Measurements from ENCODE around the gene STK16.
A peak's percentile ranks its signal among the peaks of the same experiment; 100 is the strongest.

STK16 gene

DNA sequence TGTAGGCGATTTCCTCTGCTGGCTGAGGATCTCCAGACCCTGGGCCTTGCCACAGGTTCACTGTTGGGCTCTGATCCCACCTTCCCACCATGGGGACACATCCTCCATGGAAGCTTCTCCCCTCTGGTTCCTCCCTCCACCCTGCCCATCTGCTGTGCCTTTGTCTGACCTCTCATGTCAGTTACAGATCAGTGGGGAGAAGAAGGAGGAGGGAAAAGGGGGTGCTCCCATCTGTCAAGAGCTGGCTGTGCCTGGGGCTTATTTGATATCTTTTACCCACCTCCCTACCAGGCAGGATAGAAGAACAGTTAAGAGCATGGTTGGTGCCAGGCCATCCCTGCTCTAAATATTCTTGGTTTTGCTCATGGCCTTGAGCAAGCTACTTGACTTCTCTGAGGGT is 21.6 kb downstream of the STK16 start:
- Histone ChIP-seq H3K9ac (no peak overlapping the region), H3K36me3 (no peaks in the 10 kb centered on the region), H3K9me3 (replicated peaks in 1 of 11) (no peaks in the 10 kb centered on the region), H4K20me1 (no peaks in the 10 kb centered on the region; a peak in 1 of 22 replicates), H3K4me1 (peaks cover 0 to 8% (median 2%) of the 10 kb centered on the region in 10 experiments; a peak in 8 of 20 replicates), H3K27me3 (no peaks in the 10 kb centered on the region), H3K27ac (no peak overlapping the region), H3K4me3 (no peak overlapping the region), H3K4me2 (peak overlapping the region in 1 of 11 experiments; percentile 5; a peak in 1 of 22 replicates)
- TF ChIP-seq Cebpa-rat (IDR thresholded peaks at IDR 0.05): no peak

DNA sequence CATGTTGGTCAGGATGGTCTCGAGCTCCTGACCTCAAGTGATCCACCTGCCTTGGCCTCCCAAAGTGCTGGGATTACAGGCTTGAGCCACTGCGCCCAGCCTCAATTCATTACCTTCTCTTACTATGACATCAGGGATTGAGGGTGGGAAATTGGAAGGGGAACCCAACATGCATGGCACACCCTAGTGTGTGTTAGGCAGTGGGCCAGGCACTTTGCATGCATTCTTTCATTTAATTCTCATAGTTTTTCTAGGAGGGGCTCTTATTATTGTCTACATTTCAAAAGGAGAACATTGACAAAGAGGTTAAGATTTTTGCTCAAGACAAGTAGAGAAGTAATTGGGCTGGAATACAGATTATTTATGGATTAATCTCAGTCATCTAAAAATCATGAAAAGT is 23.0 kb downstream of the STK16 start:
- Histone ChIP-seq H3K4me3 (no peak overlapping the region), H3K9ac (no peak overlapping the region), H4K20me1 (no peaks in the 10 kb centered on the region; a peak in 1 of 22 replicates), H3K27me3 (no peaks in the 10 kb centered on the region), H3K27ac (no peak overlapping the region), H3K4me2 (no peak overlapping the region), H3K36me3 (no peaks in the 10 kb centered on the region), H3K9me3 (replicated peaks in 1 of 11) (no peaks in the 10 kb centered on the region), H3K4me1 (peaks cover 0 to 8% (median 0%) of the 10 kb centered on the region in 10 experiments; a peak in 4 of 20 replicates)
- no peak for TF ChIP-seq Cebpa-rat (IDR thresholded peaks at IDR 0.05)

DNA sequence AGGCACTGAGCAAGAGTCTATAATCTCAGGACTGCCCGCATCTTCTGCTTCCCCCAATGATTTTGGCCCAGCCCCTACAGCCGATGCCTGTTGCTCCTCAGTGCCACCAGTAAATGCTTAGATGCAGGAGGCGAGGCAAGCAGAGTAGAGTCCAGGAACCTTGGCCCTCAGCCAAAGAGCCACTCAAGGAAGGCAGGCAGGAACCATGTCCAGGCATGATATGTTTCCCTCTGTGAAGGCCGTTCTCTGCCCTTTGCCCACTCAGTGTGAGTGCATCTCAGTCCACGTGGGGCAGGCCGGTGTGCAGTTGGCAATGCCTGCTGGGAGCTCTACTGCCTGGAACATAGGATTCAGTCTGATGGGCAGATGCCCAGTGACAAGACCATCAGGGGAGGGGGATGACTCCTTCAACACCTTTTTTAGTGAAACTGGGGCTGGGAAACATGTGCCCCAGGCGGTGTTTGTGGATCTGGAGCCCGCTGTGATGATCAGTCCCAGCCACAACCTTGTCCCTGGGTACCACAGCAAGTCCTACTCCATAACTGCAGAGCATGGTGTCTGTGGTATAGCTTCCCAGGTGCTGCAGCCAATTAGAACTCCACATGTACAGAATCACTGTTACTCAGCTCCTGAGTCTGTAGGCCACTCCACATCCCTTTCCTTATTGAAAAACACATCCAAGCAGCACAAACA is 24.2 kb downstream of the STK16 start:
- Histone ChIP-seq H4K20me1 (no peaks in the 10 kb centered on the region; a peak in 2 of 22 replicates), H3K4me1 (peaks cover 0 to 8% (median 0%) of the 10 kb centered on the region in 10 experiments; a peak in 4 of 20 replicates), H3K9me3 (replicated peaks in 1 of 11) (no peaks in the 10 kb centered on the region), H3K4me2 (no peak overlapping the region), H3K27ac (no peak overlapping the region), H3K9ac (no peak overlapping the region), H3K4me3 (no peak overlapping the region), H3K36me3 (no peaks in the 10 kb centered on the region), H3K27me3 (no peaks in the 10 kb centered on the region)
- no peak for TF ChIP-seq Cebpa-rat (IDR thresholded peaks at IDR 0.05)

DNA sequence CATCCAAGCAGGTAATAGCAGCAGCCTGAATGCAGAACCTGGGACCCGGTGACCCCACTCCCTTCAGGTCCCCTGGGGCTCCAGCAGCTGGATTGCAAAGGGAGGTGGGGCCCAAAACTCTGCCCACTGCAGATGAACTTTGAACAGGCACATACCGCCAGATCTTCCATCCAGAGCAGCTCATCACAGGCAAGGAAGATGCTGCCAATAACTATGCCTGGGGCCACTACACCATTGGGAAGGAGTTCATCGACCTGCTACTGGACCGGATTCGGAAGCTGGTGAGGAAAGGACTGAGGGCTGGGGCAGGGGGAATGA is 24.7 kb downstream of the STK16 start:
- TF ChIP-seq Cebpa-rat (IDR thresholded peaks at IDR 0.05): no peak
- no peaks in the 10 kb centered on the region for H3K36me3 ChIP-seq
- H3K4me3 ChIP-seq: no peak overlapping the region
- no peaks in the 10 kb centered on the region for H3K27me3 ChIP-seq
- H3K4me2 ChIP-seq: no peak overlapping the region
- no peaks in the 10 kb centered on the region; a peak in 2 of 22 replicates for H4K20me1 ChIP-seq
- no peak overlapping the region for H3K9ac ChIP-seq
- H3K9me3 ChIP-seq (replicated peaks in 1 of 11): no peaks in the 10 kb centered on the region
- no peak overlapping the region for H3K27ac ChIP-seq
- H3K4me1 ChIP-seq: peaks cover 0 to 8% (median 0%) of the 10 kb centered on the region in 10 experiments; a peak in 4 of 20 replicates

DNA sequence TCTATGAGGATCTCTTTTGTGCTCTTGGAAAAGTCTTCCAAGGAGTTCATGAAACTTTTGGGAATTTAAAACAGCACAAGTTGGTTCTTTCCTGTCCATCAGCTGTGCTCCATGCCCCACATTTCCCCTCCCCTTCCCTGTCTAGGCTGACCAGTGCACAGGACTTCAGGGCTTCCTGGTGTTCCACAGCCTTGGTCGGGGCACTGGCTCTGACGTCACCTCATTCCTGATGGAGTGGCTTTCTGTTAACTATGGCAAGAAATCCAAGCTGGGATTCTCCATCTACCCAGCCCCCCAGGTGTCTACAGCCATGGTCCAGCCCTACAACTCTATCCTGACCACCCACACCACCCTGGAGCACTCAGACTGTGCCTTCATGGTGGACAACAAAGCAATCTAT is 25.7 kb downstream of the STK16 start:
- Histone ChIP-seq H3K9ac (no peak overlapping the region), H3K4me3 (no peak overlapping the region), H3K4me1 (peaks cover 0 to 8% (median 0%) of the 10 kb centered on the region in 10 experiments; a peak in 4 of 20 replicates), H3K4me2 (no peak overlapping the region), H3K36me3 (no peaks in the 10 kb centered on the region), H3K27ac (no peak overlapping the region), H3K9me3 (replicated peaks in 1 of 11) (no peaks in the 10 kb centered on the region), H4K20me1 (no peaks in the 10 kb centered on the region; a peak in 2 of 22 replicates), H3K27me3 (no peaks in the 10 kb centered on the region)
- TF ChIP-seq Cebpa-rat (IDR thresholded peaks at IDR 0.05): no peak

DNA sequence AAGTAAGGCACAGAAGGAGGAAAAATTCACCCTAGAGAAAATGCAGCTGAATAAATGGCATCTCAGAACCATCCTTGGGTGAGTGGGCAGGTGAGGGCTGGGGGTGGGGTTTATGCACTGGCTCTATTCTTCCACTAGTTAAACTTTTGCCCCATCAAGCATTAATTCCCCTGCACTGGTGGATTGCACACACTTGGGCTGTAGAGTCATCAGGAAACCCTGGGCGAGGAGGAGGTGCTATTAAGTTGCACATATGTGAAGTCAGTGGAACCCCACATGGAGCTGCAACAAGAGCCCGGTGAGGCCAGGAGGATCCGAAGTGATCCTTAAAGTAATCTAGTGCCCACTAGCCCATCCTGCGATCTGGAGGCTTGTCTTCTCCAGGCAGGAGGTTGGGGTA is 27.1 kb downstream of the STK16 start:
- Histone ChIP-seq H3K4me1 (peaks cover 0 to 2% (median under 1%) of the 10 kb centered on the region in 10 experiments; a peak in 8 of 20 replicates), H3K36me3 (no peaks in the 10 kb centered on the region), H3K27ac (no peak overlapping the region), H3K4me2 (no peak overlapping the region), H3K9me3 (replicated peaks in 1 of 11) (no peaks in the 10 kb centered on the region), H3K27me3 (no peaks in the 10 kb centered on the region), H3K9ac (no peak overlapping the region), H4K20me1 (no peaks in the 10 kb centered on the region; a peak in 2 of 22 replicates), H3K4me3 (no peak overlapping the region)
- no peak for TF ChIP-seq Cebpa-rat (IDR thresholded peaks at IDR 0.05)

DNA sequence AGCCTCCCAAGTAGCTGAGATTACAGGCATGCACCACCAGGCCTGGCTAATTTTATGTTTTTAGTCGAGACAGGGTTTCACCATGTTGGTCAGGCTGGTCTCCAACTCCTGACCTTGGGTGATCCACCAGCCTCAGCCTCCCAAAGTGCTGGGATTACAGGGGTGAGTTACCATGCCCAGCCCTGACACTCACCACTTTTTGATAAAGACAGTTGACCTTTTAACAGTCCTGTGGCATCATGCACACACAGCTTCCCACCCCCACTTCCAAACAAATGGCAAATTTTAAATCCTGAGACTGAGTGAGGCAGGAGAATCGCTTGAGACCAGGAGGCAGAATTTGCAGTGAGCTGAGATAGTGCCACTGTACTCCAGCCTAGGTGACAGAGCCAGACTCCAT is 27.7 kb downstream of the STK16 start:
- H3K4me1 ChIP-seq: peaks cover 3 to 8% (median 7%) of the 10 kb centered on the region in 10 experiments
- H4K20me1 ChIP-seq: no peaks in the 10 kb centered on the region; a peak in 2 of 22 replicates
- H3K27me3 ChIP-seq: no peaks in the 10 kb centered on the region
- H3K9ac ChIP-seq: no peak overlapping the region
- TF ChIP-seq Cebpa-rat (IDR thresholded peaks at IDR 0.05): no peak
- H3K36me3 ChIP-seq: no peaks in the 10 kb centered on the region
- no peak overlapping the region for H3K27ac ChIP-seq
- H3K4me3 ChIP-seq: no peak overlapping the region
- H3K4me2 ChIP-seq: no peak overlapping the region
- H3K9me3 ChIP-seq (replicated peaks in 1 of 11): no peaks in the 10 kb centered on the region

DNA sequence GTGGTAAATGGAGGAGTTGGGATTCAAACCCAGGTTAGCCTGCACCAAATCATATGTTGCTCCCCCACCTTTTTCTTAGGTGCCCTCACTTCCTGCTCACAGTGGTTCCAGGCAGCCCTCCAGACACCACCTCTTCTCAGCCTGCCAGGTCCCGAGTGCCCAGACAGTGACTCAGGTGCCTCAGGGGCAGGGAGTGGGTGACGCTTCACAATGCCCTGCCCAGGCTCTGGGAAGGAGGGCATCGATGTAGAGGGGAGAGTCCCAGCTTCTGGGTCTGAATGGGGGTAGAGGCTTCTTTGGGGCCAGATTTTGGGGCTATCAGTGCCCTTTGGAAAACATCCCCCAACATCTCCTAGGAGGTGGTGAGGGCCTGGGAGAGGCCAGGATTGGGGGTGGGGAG is 28.7 kb downstream of the STK16 start:
- Histone ChIP-seq H3K4me3 (no peak overlapping the region), H3K4me1 (peaks cover 11 to 17% (median 16%) of the 10 kb centered on the region in 10 experiments), H3K27ac (no peak overlapping the region), H3K4me2 (no peak overlapping the region), H3K9me3 (replicated peaks in 1 of 11) (no peaks in the 10 kb centered on the region), H4K20me1 (no peaks in the 10 kb centered on the region; a peak in 2 of 22 replicates), H3K9ac (no peak overlapping the region), H3K27me3 (no peaks in the 10 kb centered on the region), H3K36me3 (no peaks in the 10 kb centered on the region)
- no peak for TF ChIP-seq Cebpa-rat (IDR thresholded peaks at IDR 0.05)

DNA sequence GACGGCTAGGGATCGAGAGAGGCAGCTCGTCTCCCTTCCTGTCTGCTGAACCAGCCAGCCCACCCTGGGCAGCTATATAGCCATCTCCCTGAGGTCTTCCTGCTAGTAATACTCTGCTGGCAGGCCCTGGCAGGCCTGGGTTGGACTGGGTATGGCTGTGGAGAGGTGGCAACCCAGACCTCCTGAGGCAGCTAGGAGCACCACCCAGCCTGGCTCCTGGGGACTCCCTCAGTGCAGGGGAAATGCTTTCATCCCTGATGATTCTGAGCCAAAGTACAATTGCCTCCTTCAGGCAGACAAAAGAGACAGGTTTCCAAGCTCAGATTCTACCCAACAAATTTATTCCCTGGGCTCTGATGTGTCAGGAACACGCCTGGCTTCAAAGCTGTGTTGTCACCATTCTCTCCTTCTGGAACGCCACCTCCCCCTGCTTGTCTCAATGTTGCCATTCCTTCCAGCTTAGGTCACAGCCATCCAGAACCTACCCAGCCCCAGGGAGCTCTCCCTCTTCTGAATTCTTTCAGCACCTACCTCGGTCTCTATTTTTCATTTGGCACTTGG is 29.2 kb downstream of the STK16 start:
- Histone ChIP-seq H3K27ac (no peak overlapping the region), H4K20me1 (no peaks in the 10 kb centered on the region; a peak in 2 of 22 replicates), H3K36me3 (no peaks in the 10 kb centered on the region), H3K9ac (no peak overlapping the region), H3K9me3 (replicated peaks in 1 of 11) (no peaks in the 10 kb centered on the region), H3K4me1 (peaks cover 11 to 18% (median 17%) of the 10 kb centered on the region in 10 experiments), H3K27me3 (no peaks in the 10 kb centered on the region), H3K4me3 (no peak overlapping the region), H3K4me2 (no peak overlapping the region)
- TF ChIP-seq Cebpa-rat (IDR thresholded peaks at IDR 0.05): no peak

Data from BLaER1 treated with 17β-estradiol and CSF1 and Interleukin-3, amounts not matched to agents 10 nM and 100 nM (cell line).